ENCODE measurements around the gene RAB3GAP2. TPM values are rescaled to one million over a fixed set of nuclear protein-coding genes. Genes with fewer than 3 reads are reported as not detected.
"Not testable (repeated sequence)": the region's sequence is repeated elsewhere in the genome, so short reads cannot be mapped to it uniquely, and the experiment has no call there.

Gene RAB3GAP2
- total RNA-seq, 1 experiment from 2014 or later = 17.8 TPM

- in situ Hi-C loops (cut with HindIII; ENCODE audit: low sequenced_read_pairs) = no loop called here
- DNase-seq (ENCODE audit: low spot score) = no peak
These were observed 52.2 kb downstream of the RAB3GAP2 start for GRCh38 chr1:220219865-220220698.

DNA sequence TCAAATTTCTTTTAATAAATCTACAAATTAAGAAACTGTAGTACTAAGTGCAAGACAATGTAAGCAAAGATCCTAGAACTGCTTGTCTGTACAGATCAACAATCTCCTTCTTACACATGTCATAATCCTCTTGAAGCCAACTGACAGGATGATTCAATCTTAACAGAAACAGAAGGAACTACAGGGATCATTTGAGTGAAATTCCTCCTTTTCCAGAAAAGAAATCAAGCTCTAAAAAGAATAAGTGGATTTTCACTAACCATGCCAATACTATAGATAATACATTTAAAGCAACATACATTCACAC lies 53.2 kb downstream of the RAB3GAP2 start:
- in situ Hi-C loops (cut with HindIII; ENCODE audit: low sequenced_read_pairs) = no loop called here
- DNase-seq (ENCODE audit: low spot score) = no peak

DNA sequence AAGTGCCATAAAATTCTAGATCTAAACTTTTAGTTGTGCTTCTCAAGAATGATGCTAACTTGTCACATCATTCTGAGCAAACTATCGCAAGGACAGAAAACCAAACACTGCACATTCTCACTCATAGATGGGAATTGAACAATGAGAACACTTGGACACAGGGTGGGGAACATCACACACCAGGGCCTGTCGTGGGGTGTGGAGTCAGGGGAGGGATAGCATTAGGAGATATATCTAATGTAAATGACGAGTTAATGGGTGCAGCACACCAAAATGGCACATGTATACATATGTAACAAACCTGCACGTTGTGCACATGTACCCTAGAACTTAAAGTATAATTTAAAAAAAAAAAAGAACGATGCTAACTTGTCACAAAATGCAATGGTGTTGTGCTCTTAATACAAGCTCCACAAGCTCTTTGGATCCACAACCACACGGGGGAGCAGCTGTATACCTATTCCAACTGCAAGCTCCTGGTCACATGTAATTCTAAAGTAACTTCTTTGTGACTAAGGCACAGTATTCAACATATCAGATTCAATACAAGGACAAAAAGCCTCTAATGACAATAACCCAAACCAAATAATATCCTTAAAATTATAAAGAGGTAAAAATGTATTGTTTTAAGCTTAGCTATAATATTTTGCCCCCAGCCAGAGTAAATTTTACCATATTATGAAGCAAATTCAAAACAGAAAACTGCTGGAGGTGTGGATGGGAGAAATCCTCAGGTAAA lies 53.7 kb downstream of the RAB3GAP2 start:
- peak; percentile 69 for DNase-seq (ENCODE audit: low spot score)
- in situ Hi-C loops (cut with HindIII; ENCODE audit: low sequenced_read_pairs) = not testable (repeated sequence)

DNA sequence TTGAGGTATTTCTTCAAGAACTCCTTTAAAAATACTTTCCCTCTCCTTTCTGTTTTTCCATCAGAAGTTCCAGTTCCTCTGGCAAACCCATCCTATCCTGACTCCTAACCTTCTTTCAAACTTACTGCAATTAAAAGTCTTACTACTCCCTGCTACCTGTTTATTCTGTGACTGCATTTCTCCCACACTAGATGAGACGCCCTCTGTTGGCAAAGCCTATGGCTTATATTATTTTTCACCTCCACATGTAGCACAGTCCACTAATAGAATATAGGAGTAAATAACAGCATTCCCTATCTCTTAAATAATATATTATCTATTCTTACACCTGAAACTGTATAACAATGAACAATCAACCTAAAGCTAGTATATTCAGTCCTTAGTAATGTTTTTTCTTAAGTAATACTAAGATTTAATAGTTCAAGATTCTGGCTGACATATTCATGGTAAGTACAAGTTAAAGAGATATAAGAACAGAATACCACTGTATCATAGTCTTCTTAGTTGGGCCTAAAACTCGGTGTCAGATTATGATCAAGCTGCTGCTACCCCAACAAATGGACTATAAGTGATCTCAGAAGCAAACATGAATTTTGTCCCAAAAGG lies 54.8 kb downstream of the RAB3GAP2 start:
- DNase-seq (ENCODE audit: low spot score) = no peak

DNA sequence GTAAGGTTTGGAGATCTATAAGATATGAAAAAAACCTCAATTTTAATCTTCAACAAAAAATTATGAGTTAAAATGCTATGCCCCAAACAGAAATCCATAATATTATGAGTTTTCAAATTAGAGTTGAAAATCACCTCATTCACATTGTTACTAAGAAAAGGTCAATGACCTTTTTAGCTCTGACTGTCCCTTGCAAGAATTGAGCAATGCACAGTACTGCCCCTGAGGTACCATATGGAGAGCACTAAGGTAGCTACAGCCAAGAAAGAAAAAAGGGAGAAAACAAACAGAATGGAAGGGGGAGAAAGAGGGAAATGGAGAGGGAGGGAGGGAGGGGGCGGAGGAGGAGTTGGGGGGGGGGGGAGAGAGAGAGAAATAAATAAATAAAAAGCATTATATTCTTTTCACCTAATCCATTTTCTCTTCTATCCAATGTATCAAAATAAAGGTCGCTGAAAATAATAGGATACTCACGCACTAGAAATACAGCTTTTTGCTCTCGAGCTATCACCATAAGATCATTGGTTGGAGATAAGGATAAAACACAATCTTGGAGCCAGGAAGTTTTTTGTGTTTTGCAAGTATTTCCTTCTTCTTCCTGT lies 58.8 kb downstream of the RAB3GAP2 start:
- in situ Hi-C loops (cut with HindIII; ENCODE audit: low sequenced_read_pairs) = no loop called here
- no peak for DNase-seq (ENCODE audit: low spot score)

More for the DNA sequence above, 54.8 kb downstream of the RAB3GAP2 start:
- in situ Hi-C loops (cut with HindIII; ENCODE audit: low sequenced_read_pairs) = no loop called here

DNA sequence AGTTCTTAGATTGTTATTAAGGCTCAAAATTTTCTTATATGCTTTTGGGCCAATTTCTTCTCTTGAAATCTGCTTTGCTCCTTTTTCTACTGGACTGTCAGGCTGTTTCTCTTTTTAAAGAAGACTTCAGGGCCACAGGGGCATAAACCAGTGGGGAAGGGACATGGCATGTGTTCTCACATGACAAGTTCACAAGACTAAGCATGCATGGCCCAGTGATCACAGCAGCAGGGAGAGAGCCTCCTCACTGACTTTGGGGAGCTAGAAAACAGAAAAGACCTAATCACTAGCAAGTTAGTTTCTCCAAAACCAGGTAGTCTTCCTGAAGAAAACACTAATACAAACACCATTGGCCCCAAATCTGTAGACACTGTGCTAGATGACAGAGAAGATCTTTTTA lies 64.8 kb downstream of the RAB3GAP2 start:
- in situ Hi-C loops (cut with HindIII; ENCODE audit: low sequenced_read_pairs) = no loop called here

DNA sequence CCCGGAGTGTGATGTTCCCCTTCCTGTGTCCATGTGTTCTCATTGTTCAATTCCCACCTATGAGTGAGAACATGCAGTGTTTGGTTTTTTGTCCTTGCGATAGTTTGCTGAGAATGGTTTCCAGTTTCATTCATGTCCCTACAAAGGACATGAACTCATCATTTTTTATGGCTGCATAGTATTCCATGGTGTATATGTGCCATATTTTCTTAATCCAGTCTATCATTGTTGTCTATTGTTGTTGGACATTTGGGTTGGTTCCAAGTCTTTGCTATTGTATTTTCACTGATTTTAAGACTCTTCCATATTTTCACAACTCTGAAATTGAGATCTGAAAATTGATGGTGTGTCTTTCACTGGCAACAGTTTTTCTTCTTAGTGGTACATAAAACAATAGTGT lies 67.5 kb downstream of the RAB3GAP2 start:
- DNase-seq (ENCODE audit: low spot score); in situ Hi-C loops (cut with HindIII; ENCODE audit: low sequenced_read_pairs): not testable (repeated sequence)

More for the DNA sequence above, 64.8 kb downstream of the RAB3GAP2 start:
- no peak for DNase-seq (ENCODE audit: low spot score)

DNA sequence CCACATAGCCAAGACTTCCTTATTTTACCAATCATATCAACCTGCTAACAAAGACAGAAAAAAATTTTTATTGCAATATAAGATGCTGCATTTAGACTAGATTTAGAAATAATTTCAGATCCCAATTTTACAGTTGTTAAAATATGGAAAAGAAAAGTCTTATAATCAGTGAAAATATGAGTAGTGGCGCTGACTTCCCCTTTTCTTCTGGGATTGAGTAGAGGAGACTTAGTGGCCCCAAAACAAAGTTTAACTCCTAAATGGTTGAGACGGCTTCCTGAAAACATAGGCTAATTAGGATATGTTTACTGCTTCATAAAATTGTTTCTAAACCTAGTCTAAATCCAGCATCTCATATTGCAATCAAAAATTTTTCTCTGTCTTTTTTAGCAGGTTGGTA lies 68.4 kb downstream of the RAB3GAP2 start:
- no peak for DNase-seq (ENCODE audit: low spot score)
- in situ Hi-C loops (cut with HindIII; ENCODE audit: low sequenced_read_pairs) = no loop called here

DNA sequence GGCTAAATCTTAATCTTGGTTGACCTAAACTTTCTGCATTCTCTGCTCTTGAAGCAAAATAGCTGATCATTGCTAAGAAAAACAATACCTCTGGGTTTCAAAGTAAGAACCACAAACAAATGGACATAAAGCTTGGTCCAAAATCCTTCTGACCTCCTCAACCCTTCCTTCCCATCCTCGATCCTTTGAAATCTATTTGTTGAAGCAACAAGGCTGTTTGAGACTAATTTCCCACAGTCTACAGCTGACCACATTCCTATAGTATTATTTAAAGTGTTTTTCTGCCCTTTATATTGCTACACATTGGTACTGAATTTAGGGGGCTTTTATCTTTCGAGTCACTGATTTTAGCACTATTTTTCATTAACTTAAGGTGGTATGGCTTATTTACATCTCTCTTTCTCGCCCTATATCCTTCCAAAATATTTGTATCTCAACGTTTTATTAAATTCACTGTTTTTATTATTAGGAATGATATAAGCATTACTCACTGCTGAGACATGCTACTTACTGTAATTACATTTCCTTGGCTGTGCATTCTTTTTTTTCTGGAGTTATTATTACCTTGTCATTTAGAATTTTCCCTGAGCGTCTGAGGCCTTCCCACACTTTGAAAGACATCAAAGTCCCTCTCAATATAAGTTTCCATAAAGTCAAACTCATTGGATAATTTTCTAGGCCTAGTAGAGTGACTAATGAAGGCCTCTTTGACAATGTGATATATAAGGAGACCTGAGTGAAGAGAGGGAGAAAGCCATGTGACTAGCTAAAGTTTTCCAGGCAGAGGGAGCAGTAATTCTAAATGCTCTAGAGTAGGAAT lies 73.9 kb downstream of the RAB3GAP2 start:
- in situ Hi-C loops (cut with HindIII; ENCODE audit: low sequenced_read_pairs) = no loop called here
- DNase-seq (ENCODE audit: low spot score) = no peak

- no peak for DNase-seq (ENCODE audit: low spot score)
- in situ Hi-C loops (cut with HindIII; ENCODE audit: low sequenced_read_pairs) = no loop called here
These were observed 76.6 kb downstream of the RAB3GAP2 start for GRCh38 chr1:220195701-220196100.

GRCh38 chr1:220189750-220190347 lies 82.4 kb downstream of the RAB3GAP2 start:
- in situ Hi-C loops (cut with HindIII; ENCODE audit: low sequenced_read_pairs) = no loop called here
- peak; percentile 57 for DNase-seq (ENCODE audit: low spot score)

- in situ Hi-C loops (cut with HindIII; ENCODE audit: low sequenced_read_pairs) = no loop called here
- no peak for DNase-seq (ENCODE audit: low spot score)
These were observed 83.7 kb downstream of the RAB3GAP2 start for GRCh38 chr1:220188538-220188937.

- in situ Hi-C loops (cut with HindIII; ENCODE audit: low sequenced_read_pairs) = no loop called here
- no peak for DNase-seq (ENCODE audit: low spot score)
These were observed 85.5 kb downstream of the RAB3GAP2 start for GRCh38 chr1:220186752-220187151.

GRCh38 chr1:220184506-220184905 lies 87.7 kb downstream of the RAB3GAP2 start:
- in situ Hi-C loops (cut with HindIII; ENCODE audit: low sequenced_read_pairs) = no loop called here
- DNase-seq (ENCODE audit: low spot score) = no peak

DNA sequence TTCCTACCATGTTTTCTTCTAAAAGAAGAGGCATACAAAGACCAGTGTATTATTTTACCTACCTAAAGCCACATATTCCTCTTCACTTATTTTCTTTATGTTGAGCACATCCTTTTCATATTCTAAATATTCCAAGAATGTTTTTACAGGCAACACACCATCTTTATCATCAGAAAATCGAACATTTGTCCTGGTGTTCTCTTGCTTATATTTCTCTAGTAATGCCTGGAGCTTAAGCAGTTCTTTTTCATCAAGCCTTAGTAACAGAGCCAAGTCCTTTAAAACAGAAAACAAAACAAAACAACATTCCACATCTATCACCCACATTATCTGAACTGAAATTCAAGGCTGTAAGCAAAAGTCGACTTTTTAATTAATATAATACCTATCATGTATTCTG lies 89.6 kb downstream of the RAB3GAP2 start:
- in situ Hi-C loops (cut with HindIII; ENCODE audit: low sequenced_read_pairs) = no loop called here
- DNase-seq (ENCODE audit: low spot score) = no peak

GRCh38 chr1:220182111-220182510 lies 90.1 kb downstream of the RAB3GAP2 start:
- DNase-seq (ENCODE audit: low spot score) = no peak
- in situ Hi-C loops (cut with HindIII; ENCODE audit: low sequenced_read_pairs) = no loop called here

DNA sequence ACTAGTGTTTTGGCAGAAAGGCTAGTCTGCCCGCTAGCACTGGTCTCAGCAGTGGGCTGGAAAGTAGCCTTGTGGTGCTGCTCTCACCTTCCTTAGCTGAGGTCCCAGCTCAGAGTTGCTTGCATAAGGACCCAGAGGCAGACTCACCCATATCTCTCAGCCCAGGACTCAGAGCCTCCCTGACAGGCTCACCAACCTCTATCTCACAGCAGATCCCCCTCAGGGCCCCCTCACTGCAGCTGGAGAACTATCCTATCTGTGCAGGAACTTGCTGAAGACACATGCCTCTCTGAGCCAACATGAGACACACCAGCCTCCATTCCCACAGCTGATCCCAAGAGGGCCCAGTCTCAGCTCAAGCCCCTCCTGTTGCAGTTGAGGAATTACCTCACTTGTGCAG lies 95.7 kb downstream of the RAB3GAP2 start:
- in situ Hi-C loops (cut with HindIII; ENCODE audit: low sequenced_read_pairs) = no loop called here
- no peak for DNase-seq (ENCODE audit: low spot score)

GRCh38 chr1:220170836-220171526 lies 101.3 kb downstream of the RAB3GAP2 start:
- in situ Hi-C loops (cut with HindIII; ENCODE audit: low sequenced_read_pairs) = no loop called here
- DNase-seq (ENCODE audit: low spot score) = no peak

All from G401 (cell line).